Amygdala (tissue), 56 donors: Measurements from ENCODE around the gene SCUBE3.
A peak's percentile ranks its signal among the peaks of the same experiment; 100 is the strongest.

ENCODE experiments used
- DNase-seq, 56 donors: peaks; one replicate each; lab custom pipeline; 2025; lab: John Stamatoyannopoulos, UW

The SCUBE3 gene

GRCh38 chr6:35209081-35209480 lies 4.7 kb upstream of the SCUBE3 start:
- DNase-seq: no peak

- DNase-seq: no peak
These were observed 4.0 kb upstream of the SCUBE3 start for GRCh38 chr6:35209622-35210247.

- no peak for DNase-seq
These were observed 411 bp upstream of the SCUBE3 start for GRCh38 chr6:35213298-35213791.

GRCh38 chr6:35214869-35215664 lies 1.3 kb downstream of the SCUBE3 start:
- no peak for DNase-seq

GRCh38 chr6:35215665-35216411 lies 2.1 kb downstream of the SCUBE3 start:
- no peak for DNase-seq

GRCh38 chr6:35216412-35216732 lies 2.6 kb downstream of the SCUBE3 start:
- DNase-seq: no peak

- no peak for DNase-seq
These were observed 3.4 kb downstream of the SCUBE3 start for GRCh38 chr6:35216851-35217811.

- no peak for DNase-seq
These were observed 4.3 kb downstream of the SCUBE3 start for GRCh38 chr6:35218021-35218420.

- DNase-seq: no peak
These were observed 4.7 kb downstream of the SCUBE3 start for GRCh38 chr6:35218456-35218855.

GRCh38 chr6:35219683-35220326 lies 6.0 kb downstream of the SCUBE3 start:
- no peak for DNase-seq

GRCh38 chr6:35220711-35221110 lies 7.0 kb downstream of the SCUBE3 start:
- DNase-seq: no peak

GRCh38 chr6:35223396-35223795 lies 9.6 kb downstream of the SCUBE3 start:
- DNase-seq: no peak

- no peak for DNase-seq
These were observed 11.0 kb downstream of the SCUBE3 start for GRCh38 chr6:35224720-35225119.

GRCh38 chr6:35228481-35228880 lies 14.7 kb downstream of the SCUBE3 start:
- DNase-seq: no peak

- no peak for DNase-seq
These were observed 15.5 kb downstream of the SCUBE3 start for GRCh38 chr6:35229304-35229703.

GRCh38 chr6:35230498-35230897 lies 16.7 kb downstream of the SCUBE3 start:
- no peak for DNase-seq

- DNase-seq: peak in 28 of 56 donors; percentile 3 to 58 (median 20)
These were observed 17.2 kb downstream of the SCUBE3 start for GRCh38 chr6:35230950-35231349.

- no peak for DNase-seq
These were observed 17.8 kb downstream of the SCUBE3 start for GRCh38 chr6:35231563-35231962.

- DNase-seq: no peak
These were observed 21.1 kb downstream of the SCUBE3 start for GRCh38 chr6:35234901-35235300.

- DNase-seq: no peak
These were observed 22.5 kb downstream of the SCUBE3 start for GRCh38 chr6:35236223-35236622.
